ENCODE measurements around the gene LAPTM5.
"Not testable (repeated sequence)": the region's sequence is repeated elsewhere in the genome, so short reads cannot be mapped to it uniquely, and the experiment has no call there.

Gene LAPTM5

GRCh38 chr1:30692201-30692947 lies 65.2 kb downstream of the LAPTM5 start:
- DNase-seq, result no peak

- DNase-seq, result no peak
Measured at GRCh38 chr1:30691480-30691879, 66.1 kb downstream of the LAPTM5 start.

- no peak for DNase-seq
Measured at GRCh38 chr1:30689901-30690645, 67.5 kb downstream of the LAPTM5 start.

- no peak for DNase-seq
Measured at GRCh38 chr1:30688920-30689794, 68.4 kb downstream of the LAPTM5 start.

GRCh38 chr1:30688516-30688915 lies 69.1 kb downstream of the LAPTM5 start:
- not testable (repeated sequence) for DNase-seq

GRCh38 chr1:30687886-30688285 lies 69.7 kb downstream of the LAPTM5 start:
- DNase-seq, result no peak

- DNase-seq, result no peak
Measured at GRCh38 chr1:30686236-30686935, 71.2 kb downstream of the LAPTM5 start.

- no peak for DNase-seq
Measured at GRCh38 chr1:30685796-30686165, 71.8 kb downstream of the LAPTM5 start.

- DNase-seq, result peak; percentile 100
Measured at GRCh38 chr1:30684881-30685795, 72.4 kb downstream of the LAPTM5 start.

- DNase-seq, result no peak
Measured at GRCh38 chr1:30684259-30684658, 73.3 kb downstream of the LAPTM5 start.

- no peak for DNase-seq
Measured at GRCh38 chr1:30683699-30684098, 73.9 kb downstream of the LAPTM5 start.

Data from NCI-H774 (cell line).